ENCODE measurements around the gene DARS1. TPM values are rescaled to one million over a fixed set of nuclear protein-coding genes. Genes with fewer than 3 reads are reported as not detected.
"Not testable (repeated sequence)": the region's sequence is repeated elsewhere in the genome, so short reads cannot be mapped to it uniquely, and the experiment has no call there.

DARS1 gene
- total and polyA plus RNA-seq, 8 donors = 29.8 to 49.0 (median 37.4) TPM

GRCh38 chr2:135882415-135882814, 103.0 kb downstream of the DARS1 start:
- Histone ChIP-seq H3K27ac (no peak overlapping the region), H3K36me3 (no peaks in the 10 kb centered on the region), H3K27me3 (no peaks in the 10 kb centered on the region), H3K4me3 (no peak overlapping the region), H3K9me3 (no peaks in the 10 kb centered on the region), H3K4me1 (no peaks in the 10 kb centered on the region)
- FAIRE-seq (no peak), ATAC-seq (no peak), DNase-seq (no peak)
- intact Hi-C loops (cut with DNase I) = no loop called here
- no peak for TF ChIP-seq CTCF (IDR thresholded peaks at IDR 0.05)
- 59 to 81% methylated on average over 3 of the region's 3 CpGs for WGBS, 2 donors

GRCh38 chr2:135876770-135877169, 108.7 kb downstream of the DARS1 start:
- H3K36me3 ChIP-seq; H3K4me1 ChIP-seq; ATAC-seq; FAIRE-seq; intact Hi-C loops (cut with DNase I); H3K9me3 ChIP-seq; DNase-seq; H3K27me3 ChIP-seq; H3K27ac ChIP-seq: not testable (repeated sequence)
- peak overlapping the region in 3 of 4 donors; percentile 66 to 86 (median 82) for H3K4me3 ChIP-seq
- WGBS, 2 donors = 82 to 87% methylated on average over 15 of the region's 15 CpGs

GRCh38 chr2:135876066-135876711, 109.2 kb downstream of the DARS1 start, which contains the start of gene MCM6:
MCM6 (minus strand) TSS chr2:135876443; CDS start chr2:135876365, 78 bp downstream.
- peak; percentile 89 for FAIRE-seq
- intact Hi-C loops (cut with DNase I) = no loop called here
- H3K4me1 ChIP-seq = peaks cover 0 to 3% (median 0%) of the 10 kb centered on the region in 3 donors

GRCh38 chr2:135875491-135876065, 109.8 kb downstream of the DARS1 start:
- no peaks in the 10 kb centered on the region for H3K27me3 ChIP-seq
- no peaks in the 10 kb centered on the region for H3K36me3 ChIP-seq
- DNase-seq (peak; percentile 15 to 79 (median 46)), FAIRE-seq (no peak), ATAC-seq (peak; percentile 57 to 73 (median 68))
- H3K4me1 ChIP-seq = peaks cover 0 to 3% (median 0%) of the 10 kb centered on the region in 3 donors
- 3% methylated on average over 26 of the region's 26 CpGs for WGBS, 2 donors
- H3K4me3 ChIP-seq = peak overlapping the region; percentile 66 to 92 (median 84)
- no peaks in the 10 kb centered on the region for H3K9me3 ChIP-seq
- intact Hi-C loops (cut with DNase I) = no loop called here
- TF ChIP-seq CTCF (IDR thresholded peaks at IDR 0.05) = no peak
- H3K27ac ChIP-seq = peak overlapping the region; percentile 47 to 73 (median 60)

More at GRCh38 chr2:135876066-135876711, 109.2 kb downstream of the DARS1 start, which contains the start of gene MCM6:
- Histone ChIP-seq H3K36me3 (no peaks in the 10 kb centered on the region), H3K4me3 (peak within 1 kb of the TSS; percentile 66 to 92 (median 84)), H3K27ac (peak within 1 kb of the TSS; percentile 47 to 73 (median 60)), H3K9me3 (no peaks in the 10 kb centered on the region), H3K27me3 (no peaks in the 10 kb centered on the region)
- peak in 2 of 4 donors; percentile 17 for TF ChIP-seq CTCF (IDR thresholded peaks at IDR 0.05)
- WGBS, 2 donors = 0 to 1% methylated on average over 71 of the region's 71 CpGs
- peak; percentile 99 to 100 (median 100) for ATAC-seq
- peak; percentile 95 to 99 (median 98) for DNase-seq

- no peak overlapping the region for H3K27ac ChIP-seq
- 82 to 87% methylated on average over 19 of the region's 19 CpGs for WGBS, 2 donors
- DNase-seq (no peak), ATAC-seq (no peak), FAIRE-seq (no peak)
- no peaks in the 10 kb centered on the region for H3K36me3 ChIP-seq
- intact Hi-C loops (cut with DNase I) = no loop called here
- H3K27me3 ChIP-seq = no peaks in the 10 kb centered on the region
- no peak for TF ChIP-seq CTCF (IDR thresholded peaks at IDR 0.05)
- no peaks in the 10 kb centered on the region for H3K9me3 ChIP-seq
- H3K4me3 ChIP-seq = peak overlapping the region in 1 of 4 donors; percentile 86
- H3K4me1 ChIP-seq = peaks cover 0 to 3% (median 0%) of the 10 kb centered on the region in 3 donors
Observed at GRCh38 chr2:135874777-135875365, 110.6 kb downstream of the DARS1 start.
